HL-60 (cell line): ENCODE measurements around the gene HRK.

Source experiments
- CTCF ChIP-seq: IDR thresholded peaks from one replicate; pipeline ENCODE4 v1.5.1; 2011; ENCODE audit warnings: low read length, control low read depth, inconsistent platforms; ENCODE audit not compliant: insufficient read depth
- GABPA ChIP-seq: IDR thresholded peaks from 2 replicates; pipeline ENCODE4 v1.6.1; 2012; ENCODE audit warnings: low read depth
- POLR2AphosphoS5 ChIP-seq: IDR thresholded peaks from 2 replicates; pipeline ENCODE4 v1.6.1; 2012; ENCODE audit warnings: low read depth
- REST ChIP-seq: IDR thresholded peaks from 2 replicates; pipeline ENCODE4 v1.6.1; 2012; ENCODE audit warnings: low read depth; ENCODE audit not compliant: insufficient replicate concordance

- no peak for TF ChIP-seq REST
- no peak for TF ChIP-seq CTCF
- no peak for TF ChIP-seq POLR2AphosphoS5
- no peak for TF ChIP-seq GABPA
Observed at GRCh38 chr12:116891019-116891418, 9.8 kb upstream of the HRK start.
